OCI-LY1 (cell line): ENCODE results near the gene TBC1D16.

Experiments used
- EZH2 ChIP-seq: fragments of 200-600 bp; sonication (generic), shearing (Covaris generic); IDR thresholded peaks from 2 replicates; pipeline ENCODE4 v1.8.0; 2017; ENCODE audit warnings: borderline replicate concordance, mixed run types, mild to moderate bottlenecking, antibody characterized with exemption, low read length, moderate library complexity, mixed read lengths
- TF ChIP-seq, protein P1 (sequence below): fragments of 200-600 bp; sonication (generic), shearing (Covaris generic); IDR thresholded peaks from 2 replicates; pipeline ENCODE4 v1.5.1; 2017; ENCODE audit warnings: mild to moderate bottlenecking, antibody characterized with exemption, low read length, moderate library complexity, mixed read lengths

DNA sequence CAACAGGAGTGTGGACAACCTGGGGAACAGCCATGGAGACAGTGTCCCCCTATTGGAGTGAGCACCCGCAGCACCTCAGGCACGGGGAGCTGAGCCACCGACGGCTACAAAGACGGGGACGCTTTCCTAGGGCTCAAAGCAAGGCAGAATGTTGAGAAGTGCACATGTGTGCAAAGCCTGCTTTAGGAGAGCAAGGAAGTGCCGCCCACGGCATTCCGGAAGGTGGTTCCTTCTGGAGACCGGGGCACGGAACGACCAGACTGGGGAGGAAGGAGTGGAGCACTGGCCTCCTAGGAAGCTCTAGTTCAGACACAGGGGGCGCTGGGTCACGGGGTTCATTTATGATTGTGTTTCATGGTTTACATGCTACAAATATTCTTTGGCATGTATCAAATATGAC is 52.2 kb downstream of the TBC1D16 start:
- TF ChIP-seq, protein P1, sequence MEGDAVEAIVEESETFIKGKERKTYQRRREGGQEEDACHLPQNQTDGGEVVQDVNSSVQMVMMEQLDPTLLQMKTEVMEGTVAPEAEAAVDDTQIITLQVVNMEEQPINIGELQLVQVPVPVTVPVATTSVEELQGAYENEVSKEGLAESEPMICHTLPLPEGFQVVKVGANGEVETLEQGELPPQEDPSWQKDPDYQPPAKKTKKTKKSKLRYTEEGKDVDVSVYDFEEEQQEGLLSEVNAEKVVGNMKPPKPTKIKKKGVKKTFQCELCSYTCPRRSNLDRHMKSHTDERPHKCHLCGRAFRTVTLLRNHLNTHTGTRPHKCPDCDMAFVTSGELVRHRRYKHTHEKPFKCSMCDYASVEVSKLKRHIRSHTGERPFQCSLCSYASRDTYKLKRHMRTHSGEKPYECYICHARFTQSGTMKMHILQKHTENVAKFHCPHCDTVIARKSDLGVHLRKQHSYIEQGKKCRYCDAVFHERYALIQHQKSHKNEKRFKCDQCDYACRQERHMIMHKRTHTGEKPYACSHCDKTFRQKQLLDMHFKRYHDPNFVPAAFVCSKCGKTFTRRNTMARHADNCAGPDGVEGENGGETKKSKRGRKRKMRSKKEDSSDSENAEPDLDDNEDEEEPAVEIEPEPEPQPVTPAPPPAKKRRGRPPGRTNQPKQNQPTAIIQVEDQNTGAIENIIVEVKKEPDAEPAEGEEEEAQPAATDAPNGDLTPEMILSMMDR: no peak
- no peak for TF ChIP-seq EZH2
